UCSD-AML1 (cell line): ENCODE results near the gene PPP1R13B.

ENCODE experiments used
- DNase-seq: peaks from one replicate; lab custom pipeline; 2025; ENCODE audit not compliant: unreplicated experiment; lab: John Stamatoyannopoulos, UW

The PPP1R13B gene

GRCh38 chr14:103838117-103838516, 9.3 kb downstream of the PPP1R13B start:
- DNase-seq = no peak

GRCh38 chr14:103836976-103837725, 10.2 kb downstream of the PPP1R13B start:
- no peak for DNase-seq

- no peak for DNase-seq
Measured at GRCh38 chr14:103834956-103835355, 12.4 kb downstream of the PPP1R13B start.

GRCh38 chr14:103833711-103834110, 13.7 kb downstream of the PPP1R13B start:
- no peak for DNase-seq

- no peak for DNase-seq
Measured at GRCh38 chr14:103832046-103832445, 15.3 kb downstream of the PPP1R13B start.

- no peak for DNase-seq
Measured at GRCh38 chr14:103830511-103831270, 16.7 kb downstream of the PPP1R13B start.

- DNase-seq = no peak
Measured at GRCh38 chr14:103828315-103828967, 18.9 kb downstream of the PPP1R13B start.

- no peak for DNase-seq
Measured at GRCh38 chr14:103825101-103825500, 22.3 kb downstream of the PPP1R13B start.

GRCh38 chr14:103820908-103821307, 26.5 kb downstream of the PPP1R13B start:
- DNase-seq = no peak

GRCh38 chr14:103820382-103820781, 27.0 kb downstream of the PPP1R13B start:
- DNase-seq = no peak

- no peak for DNase-seq
Measured at GRCh38 chr14:103819503-103820307, 27.7 kb downstream of the PPP1R13B start.

- no peak for DNase-seq
Measured at GRCh38 chr14:103818870-103819269, 28.5 kb downstream of the PPP1R13B start.

- no peak for DNase-seq
Measured at GRCh38 chr14:103818422-103818821, 29.0 kb downstream of the PPP1R13B start.

GRCh38 chr14:103817595-103817994, 29.8 kb downstream of the PPP1R13B start:
- DNase-seq = no peak

GRCh38 chr14:103816991-103817390, 30.4 kb downstream of the PPP1R13B start:
- no peak for DNase-seq

GRCh38 chr14:103815253-103815652, 32.1 kb downstream of the PPP1R13B start:
- DNase-seq = no peak

GRCh38 chr14:103811189-103811588, 36.2 kb downstream of the PPP1R13B start:
- no peak for DNase-seq

- peak; percentile 51 for DNase-seq
Measured at GRCh38 chr14:103808403-103809001, 38.9 kb downstream of the PPP1R13B start.

- no peak for DNase-seq
Measured at GRCh38 chr14:103806805-103807204, 40.6 kb downstream of the PPP1R13B start.

GRCh38 chr14:103805708-103806107, 41.7 kb downstream of the PPP1R13B start:
- DNase-seq = no peak

GRCh38 chr14:103803661-103804060, 43.7 kb downstream of the PPP1R13B start:
- no peak for DNase-seq
